Neuron (in vitro differentiated cells): Measurements from ENCODE around the gene MAEA.
A peak's percentile ranks its signal among the peaks of the same experiment; 100 is the strongest.
"Not testable (repeated sequence)": the region's sequence is repeated elsewhere in the genome, so short reads cannot be mapped to it uniquely, and the experiment has no call there.

Experiments
- H2AFZ ChIP-seq: one replicate; pipeline ENCODE4 v1.6.1; 2013; ENCODE audit warnings: low read depth, mild to moderate bottlenecking, inconsistent platforms, low read length, moderate library complexity
- H3K27me3 ChIP-seq: one replicate; pipeline ENCODE4 v1.6.1; 2013; ENCODE audit warnings: low read length; ENCODE audit not compliant: insufficient read depth
- H3K36me3 ChIP-seq: one replicate; pipeline ENCODE4 v1.6.1; 2013; ENCODE audit warnings: low read length; ENCODE audit not compliant: insufficient read depth
- H3K4me1 ChIP-seq: one replicate; pipeline ENCODE4 v1.6.1; 2013; ENCODE audit warnings: low read length; ENCODE audit not compliant: insufficient read depth
- H3K4me3 ChIP-seq: 2 replicates; pipeline ENCODE4 v1.5.1; 2013; ENCODE audit warnings: mild to moderate bottlenecking, low read length, moderate library complexity
- H3K9me3 ChIP-seq: one replicate; pipeline ENCODE4 v1.6.1; 2013; ENCODE audit warnings: low read length

MAEA gene

DNA sequence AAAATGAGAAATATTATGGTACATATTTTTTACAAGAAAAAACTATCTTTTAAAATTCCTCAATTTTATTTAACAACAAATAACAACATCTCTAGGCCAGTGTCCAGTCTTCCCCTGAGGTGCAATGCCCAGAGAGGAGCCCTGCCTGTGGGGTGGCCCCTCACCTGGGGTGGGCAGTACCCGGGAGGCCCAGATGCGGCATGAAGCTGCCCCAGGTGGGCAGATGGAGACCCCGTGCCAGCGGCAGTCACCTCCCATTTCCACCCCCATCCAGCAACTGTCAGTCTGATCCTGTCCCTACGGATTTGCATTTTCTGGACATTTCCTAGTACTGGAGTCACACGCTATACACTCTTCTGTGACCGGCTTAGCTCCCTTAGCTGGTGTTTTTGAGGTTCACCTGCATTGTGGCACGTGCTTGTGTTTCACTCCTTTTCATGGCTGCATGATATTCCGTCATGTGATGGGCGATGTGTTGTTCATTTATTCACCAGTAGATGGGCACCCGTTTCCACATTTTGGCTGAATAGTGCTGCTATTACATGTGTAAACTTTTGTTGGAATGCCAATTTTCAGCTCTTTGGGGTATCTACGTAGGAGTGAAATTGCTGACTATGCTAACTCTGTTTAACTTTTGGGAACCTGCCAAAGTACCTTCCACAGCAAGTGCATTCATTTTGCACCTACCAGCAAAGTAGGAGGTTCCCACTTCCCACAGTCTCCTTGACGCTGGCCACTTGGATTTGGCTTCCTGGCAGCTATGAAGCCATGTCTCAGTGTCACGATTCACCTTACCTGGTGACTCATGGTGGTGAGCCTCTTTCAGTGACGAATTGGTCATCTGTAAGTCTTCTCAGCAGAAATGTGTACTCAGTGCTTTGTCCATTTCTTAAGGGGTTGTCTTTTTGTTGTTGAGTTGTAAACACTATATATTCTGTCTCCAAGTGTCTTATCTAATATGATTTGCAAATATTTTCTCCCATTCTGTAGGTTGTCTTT, 11.7 kb upstream of the MAEA start:
- H2AFZ ChIP-seq, result no peak overlapping the region
- no peaks in the 10 kb centered on the region for H3K27me3 ChIP-seq
- no peaks in the 10 kb centered on the region for H3K9me3 ChIP-seq
- H3K4me3 ChIP-seq, result no peak overlapping the region
- H3K4me1 ChIP-seq, result peaks cover 2% of the 10 kb centered on the region
- no peaks in the 10 kb centered on the region for H3K36me3 ChIP-seq

DNA sequence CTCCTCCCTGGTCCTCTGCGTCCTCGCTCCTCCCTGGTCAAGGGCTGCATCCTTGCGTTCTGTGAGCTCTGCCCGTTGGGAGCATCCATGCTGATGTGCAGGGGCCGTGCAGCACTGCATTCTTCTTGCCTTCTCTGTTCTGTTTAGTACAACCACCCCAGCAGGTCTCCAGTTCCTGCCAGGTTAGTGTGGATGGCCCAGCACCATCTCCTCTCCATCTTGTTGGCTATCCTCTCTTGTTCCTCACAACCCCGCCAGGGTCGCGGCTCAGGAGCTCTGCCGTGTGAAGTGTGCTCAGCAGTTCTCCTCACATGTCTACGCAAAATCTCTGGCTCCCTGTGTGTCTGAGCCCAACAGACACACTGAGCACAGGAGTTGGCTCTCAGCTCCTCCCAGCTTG, 10.4 kb upstream of the MAEA start:
- no peak overlapping the region for H3K4me3 ChIP-seq
- H3K36me3 ChIP-seq, result no peaks in the 10 kb centered on the region
- no peaks in the 10 kb centered on the region for H3K27me3 ChIP-seq
- peaks cover 2% of the 10 kb centered on the region for H3K4me1 ChIP-seq
- H3K9me3 ChIP-seq, result no peaks in the 10 kb centered on the region
- H2AFZ ChIP-seq, result no peak overlapping the region

DNA sequence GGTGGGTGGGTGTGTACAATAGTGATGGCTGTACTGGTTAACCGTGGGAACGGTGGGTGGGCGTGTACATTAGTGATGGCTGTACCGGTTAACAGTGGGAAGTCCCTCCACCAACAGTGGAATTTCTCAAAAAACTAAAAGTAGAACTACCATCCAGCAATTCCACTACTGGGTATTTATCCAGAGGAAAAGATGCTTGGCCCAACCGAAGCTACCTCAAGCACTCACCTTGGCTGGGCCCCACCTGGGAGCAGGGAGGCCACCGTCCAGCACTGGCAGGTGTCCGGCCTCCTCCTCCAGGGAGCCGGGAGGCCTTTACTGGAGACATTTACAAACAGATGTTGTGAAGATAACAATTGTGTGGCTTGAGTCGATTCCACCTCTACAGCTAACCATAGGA, 6.0 kb upstream of the MAEA start:
- Histone ChIP-seq H3K4me1 (peaks cover under 1% of the 10 kb centered on the region), H2AFZ (no peak overlapping the region), H3K9me3 (peaks cover 4% of the 10 kb centered on the region), H3K27me3 (no peaks in the 10 kb centered on the region), H3K36me3 (no peaks in the 10 kb centered on the region), H3K4me3 (no peak overlapping the region)

DNA sequence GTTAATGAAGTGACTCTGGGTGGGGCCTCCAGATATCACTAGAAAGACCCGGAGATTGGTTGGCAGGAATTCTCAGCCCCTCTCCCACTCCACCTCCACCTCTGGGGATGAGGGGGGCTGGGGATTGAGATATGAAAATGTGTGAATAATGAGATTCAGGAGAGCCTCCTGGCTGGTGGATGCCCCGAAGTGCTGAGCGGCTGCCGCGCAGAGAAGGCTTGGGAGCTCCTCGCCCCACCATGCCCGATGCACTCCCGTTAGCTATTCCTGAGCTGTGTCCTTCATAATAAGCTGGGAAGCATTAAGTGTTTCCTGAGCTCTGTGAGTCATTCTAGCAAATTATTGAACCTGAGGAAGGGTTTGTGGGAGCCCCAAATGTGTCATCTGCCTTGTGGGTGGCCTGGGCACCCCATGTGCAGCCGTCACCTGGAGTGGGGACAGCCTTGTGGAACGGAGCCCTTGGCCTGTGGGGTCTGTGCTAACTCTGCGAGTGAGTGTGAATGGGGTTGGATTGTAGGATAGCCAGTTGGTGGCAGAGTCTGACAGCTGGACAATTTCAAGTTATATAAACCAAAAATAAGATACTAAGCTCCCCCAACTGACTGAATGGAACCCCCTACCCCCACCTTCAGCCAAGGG, 4.4 kb upstream of the MAEA start:
- Histone ChIP-seq H3K27me3 (no peaks in the 10 kb centered on the region), H2AFZ (no peak overlapping the region)

DNA sequence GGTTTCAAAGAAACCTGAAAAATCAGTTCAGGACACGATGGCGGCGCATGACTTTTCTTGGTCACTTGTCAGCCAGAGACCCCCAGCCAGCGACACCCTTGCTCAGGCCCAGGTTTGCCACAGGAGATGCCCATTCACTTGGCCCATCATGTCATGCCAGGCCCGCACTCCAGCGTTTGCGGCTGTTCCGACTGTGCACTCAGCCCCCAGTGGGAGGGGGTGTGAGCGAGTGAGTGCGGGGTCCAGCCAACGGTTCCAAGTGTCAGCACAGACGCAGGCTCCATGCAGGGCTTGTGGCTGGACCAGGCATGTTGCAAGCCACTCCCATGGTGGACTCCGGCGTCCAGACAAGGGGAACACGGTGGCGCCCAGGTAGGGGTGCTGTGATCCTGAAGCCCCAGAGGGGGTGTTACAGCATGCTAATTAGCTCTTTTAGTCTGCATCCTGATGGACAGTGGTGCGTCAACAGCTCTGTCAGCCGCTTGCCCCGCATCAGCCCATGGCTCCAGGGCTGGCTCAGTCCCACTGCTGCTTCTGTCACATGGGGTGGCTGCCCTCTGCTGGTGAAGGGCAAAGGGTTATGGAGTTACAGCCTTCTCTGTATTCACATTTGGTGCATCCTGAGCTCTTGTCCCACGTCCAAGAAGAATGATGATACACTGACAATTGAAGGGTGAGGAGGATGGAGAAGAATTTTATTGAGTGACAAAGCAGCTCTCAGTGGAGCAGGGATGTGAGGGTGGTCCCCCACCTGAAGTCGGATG, 3.7 kb upstream of the MAEA start:
- H3K27me3 ChIP-seq, result no peaks in the 10 kb centered on the region
- H3K4me3 ChIP-seq, result no peak overlapping the region
- peaks cover 12% of the 10 kb centered on the region for H3K4me1 ChIP-seq
- H2AFZ ChIP-seq, result no peak overlapping the region
- H3K9me3 ChIP-seq, result peaks cover 4% of the 10 kb centered on the region
- no peaks in the 10 kb centered on the region for H3K36me3 ChIP-seq

More for the DNA sequence above, 4.4 kb upstream of the MAEA start:
- Histone ChIP-seq H3K4me1 (peaks cover 5% of the 10 kb centered on the region), H3K4me3 (no peak overlapping the region), H3K36me3 (no peaks in the 10 kb centered on the region), H3K9me3 (peaks cover 4% of the 10 kb centered on the region)

DNA sequence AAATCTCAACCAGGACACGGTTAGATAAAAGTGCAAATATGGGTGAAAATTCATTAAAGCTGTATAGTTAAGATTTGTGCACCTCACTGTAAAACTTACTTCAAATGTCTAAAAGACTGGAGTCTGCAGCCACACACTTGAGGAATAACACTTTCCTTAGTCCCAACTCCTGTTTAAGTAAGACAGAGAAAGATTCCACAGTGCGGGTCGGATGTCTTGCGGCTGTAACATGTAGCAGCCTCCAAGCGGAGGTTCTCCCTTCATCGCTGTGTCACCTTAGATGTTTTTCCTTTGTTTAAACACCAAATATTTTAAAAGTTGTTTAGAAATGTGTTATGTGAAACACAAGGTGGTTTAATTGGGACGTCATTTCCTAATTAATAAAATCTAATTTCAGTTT, 905 bp upstream of the MAEA start:
- H2AFZ ChIP-seq, result peak overlapping the region; percentile 88

DNA sequence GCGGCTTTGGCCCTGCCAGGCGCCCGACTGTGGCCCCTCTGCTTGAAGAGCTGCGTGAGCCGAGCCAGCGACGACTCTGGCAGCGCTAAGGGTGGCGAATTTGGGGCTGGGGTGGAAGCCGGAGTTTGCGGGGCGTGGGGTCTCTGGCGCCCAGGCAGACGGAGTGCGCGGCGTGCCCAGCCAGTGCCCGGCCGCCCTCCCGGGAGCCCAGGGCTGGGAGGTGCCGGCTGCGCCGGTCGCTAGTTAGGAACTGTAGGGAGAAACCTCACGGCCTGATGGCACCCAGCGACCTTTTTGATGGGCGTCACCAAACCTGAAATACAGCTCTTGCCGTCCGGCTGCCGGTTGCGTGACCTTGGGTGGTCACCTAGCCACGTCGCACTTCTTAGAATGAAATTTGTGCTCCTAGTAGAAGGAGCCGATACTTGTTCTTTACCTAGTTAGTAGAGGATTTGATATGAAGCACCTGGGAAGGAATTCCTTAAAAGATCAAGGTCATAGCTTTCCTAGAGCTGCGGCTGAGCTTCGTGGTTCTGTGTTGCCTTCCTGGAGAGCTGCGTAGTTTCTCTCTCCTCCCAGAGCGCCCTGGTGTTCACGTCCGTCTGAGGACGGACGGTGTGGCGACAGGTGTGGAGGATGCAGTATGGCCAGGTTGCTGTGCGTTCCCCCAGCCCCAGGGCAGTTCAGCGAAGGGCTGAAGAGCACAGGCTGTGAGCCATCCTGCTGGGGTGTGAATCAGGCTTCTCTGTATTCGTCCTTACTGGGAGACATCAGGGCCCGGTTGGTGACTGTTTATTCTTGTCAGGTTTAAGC, 680 bp downstream of the MAEA start:
- Histone ChIP-seq H3K4me3 (peak overlapping the region; percentile 95), H3K4me1 (peaks cover 28% of the 10 kb centered on the region), H3K27me3 (no peaks in the 10 kb centered on the region), H2AFZ (no peak overlapping the region), H3K9me3 (peaks cover 4% of the 10 kb centered on the region), H3K36me3 (no peaks in the 10 kb centered on the region)

More for the DNA sequence above, 905 bp upstream of the MAEA start:
- Histone ChIP-seq H3K36me3 (no peaks in the 10 kb centered on the region), H3K27me3 (no peaks in the 10 kb centered on the region), H3K9me3 (peaks cover 4% of the 10 kb centered on the region), H3K4me3 (peak overlapping the region; percentile 95), H3K4me1 (peaks cover 26% of the 10 kb centered on the region)

DNA sequence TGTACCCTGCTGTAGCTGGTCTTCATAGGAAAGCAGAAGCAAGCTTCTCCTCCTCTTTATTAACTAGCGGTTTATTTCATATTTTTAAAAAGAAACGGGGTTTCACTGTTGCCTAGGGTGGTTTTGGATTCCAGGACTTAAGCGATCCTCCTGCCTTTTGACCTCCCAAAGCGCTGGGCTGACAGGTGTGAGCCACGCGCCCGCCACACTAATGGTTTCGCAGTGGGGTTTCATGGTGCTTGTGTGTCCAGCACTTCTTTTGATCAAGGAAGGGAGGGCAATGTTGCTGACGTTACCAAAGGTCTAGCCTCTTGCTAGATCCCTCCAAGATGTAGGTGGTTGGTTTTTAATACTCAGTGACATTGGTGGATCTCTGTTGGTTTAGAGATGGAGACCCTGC, 1.4 kb downstream of the MAEA start:
- H3K36me3 ChIP-seq, result no peaks in the 10 kb centered on the region

DNA sequence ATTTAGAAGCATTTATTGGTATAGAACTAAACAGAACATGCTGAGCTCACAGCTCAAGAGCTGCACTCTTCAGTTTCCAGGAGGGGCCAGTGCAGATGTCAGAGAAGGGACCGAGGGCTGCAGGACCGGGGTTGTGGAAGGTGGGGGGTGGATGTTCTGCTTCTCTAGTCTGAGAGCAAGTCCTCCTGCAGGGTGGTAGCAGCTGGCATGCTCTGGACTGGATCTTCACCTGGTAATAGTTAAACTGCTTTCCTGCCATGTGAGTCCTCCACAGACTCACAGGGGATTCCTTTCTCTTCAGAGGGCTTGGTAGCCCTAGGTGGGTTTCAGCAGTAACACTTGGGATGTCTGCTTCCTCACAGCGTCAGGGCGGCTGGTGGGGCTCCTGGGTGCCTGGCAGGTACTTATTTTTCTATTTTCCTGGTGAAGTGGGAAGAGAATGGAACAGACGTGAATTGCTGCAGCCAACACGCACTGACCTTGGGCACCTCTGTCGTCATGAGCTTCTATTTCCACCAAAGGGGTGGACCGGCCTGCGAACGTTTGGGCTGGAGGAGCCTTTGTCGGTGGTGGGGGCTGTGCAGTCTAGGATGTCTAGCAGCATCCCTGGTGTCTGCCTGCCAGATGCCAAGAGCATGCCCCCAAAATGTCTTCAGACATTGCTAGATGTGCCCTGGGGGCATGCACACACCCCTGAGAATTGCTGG, 2.5 kb downstream of the MAEA start:
- Histone ChIP-seq H3K4me1 (peaks cover 28% of the 10 kb centered on the region), H3K36me3 (peaks cover 6% of the 10 kb centered on the region), H3K27me3 (no peaks in the 10 kb centered on the region), H3K4me3 (peak overlapping the region; percentile 95), H2AFZ (no peak overlapping the region), H3K9me3 (no peaks in the 10 kb centered on the region)

More for the DNA sequence above, 1.4 kb downstream of the MAEA start:
- Histone ChIP-seq H2AFZ (no peak overlapping the region), H3K27me3 (no peaks in the 10 kb centered on the region), H3K4me3 (peak overlapping the region; percentile 95), H3K9me3 (peaks cover 4% of the 10 kb centered on the region), H3K4me1 (peaks cover 28% of the 10 kb centered on the region)

DNA sequence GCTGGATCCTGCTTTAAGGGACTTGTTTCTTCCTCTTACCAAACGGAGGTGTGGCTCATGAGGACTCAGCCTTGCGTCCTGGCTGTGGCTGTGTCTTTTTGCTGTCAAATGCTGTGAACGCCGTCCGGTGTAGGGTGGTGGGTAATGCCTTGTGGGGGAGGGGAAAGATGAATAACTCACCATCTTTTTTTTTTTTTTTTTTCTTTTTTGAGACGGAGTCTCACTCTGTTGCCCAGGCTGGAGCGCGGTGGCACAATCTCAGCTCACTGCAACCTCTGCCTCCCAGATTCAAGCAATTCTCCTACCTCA, 3.0 kb downstream of the MAEA start:
- Histone ChIP-seq H3K4me1 (peaks cover 28% of the 10 kb centered on the region), H3K36me3 (peaks cover 11% of the 10 kb centered on the region)
- not testable (repeated sequence) for H3K27me3 ChIP-seq, H3K9me3 ChIP-seq, H2AFZ ChIP-seq, H3K4me3 ChIP-seq

DNA sequence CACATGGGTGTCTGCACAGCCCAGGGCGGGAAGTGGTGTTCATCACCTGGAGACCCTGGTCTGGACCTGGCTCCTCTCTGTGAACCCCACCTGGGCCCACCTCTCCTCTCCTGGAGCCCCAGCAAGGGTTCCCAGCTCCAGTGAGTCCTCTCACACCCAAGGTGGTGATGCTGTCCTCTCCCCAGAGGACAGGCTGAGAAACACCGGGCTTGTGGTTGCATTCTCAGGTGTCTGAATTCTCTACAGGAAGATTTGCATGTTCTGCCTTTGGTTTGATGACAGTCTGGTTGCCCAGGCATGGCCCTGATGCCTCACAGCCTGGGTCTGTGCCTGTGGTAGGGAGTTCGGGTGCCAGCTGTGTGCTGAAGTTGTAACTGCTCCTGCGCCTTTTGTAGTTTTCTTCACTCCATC, 3.8 kb downstream of the MAEA start:
- Histone ChIP-seq H3K36me3 (peaks cover 19% of the 10 kb centered on the region), H2AFZ (no peak overlapping the region), H3K4me3 (no peak overlapping the region), H3K9me3 (peaks cover 2% of the 10 kb centered on the region), H3K27me3 (no peaks in the 10 kb centered on the region), H3K4me1 (peaks cover 28% of the 10 kb centered on the region)

DNA sequence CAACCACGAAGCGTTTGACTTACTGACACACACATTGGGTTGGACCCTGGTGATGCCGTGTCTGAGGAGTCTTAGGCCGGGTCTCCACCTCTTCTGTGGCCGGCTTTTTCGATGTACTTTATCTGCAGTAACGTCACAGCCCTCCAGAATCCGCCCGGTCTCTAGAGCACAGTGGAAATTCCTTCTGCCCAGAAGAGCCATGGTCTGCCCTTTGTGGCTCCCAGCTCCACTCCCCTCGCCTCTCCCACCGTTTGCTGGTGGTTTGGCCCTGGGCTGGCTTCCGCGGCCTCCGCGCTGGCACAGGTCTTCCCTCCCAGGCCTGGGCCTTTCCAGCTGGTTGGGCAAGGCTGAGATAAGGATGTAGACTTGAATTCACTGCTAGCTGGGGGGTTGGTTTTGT, 4.3 kb downstream of the MAEA start:
- Histone ChIP-seq H3K36me3 (peaks cover 21% of the 10 kb centered on the region), H3K9me3 (peaks cover 3% of the 10 kb centered on the region), H2AFZ (no peak overlapping the region), H3K4me3 (no peak overlapping the region), H3K4me1 (peaks cover 25% of the 10 kb centered on the region), H3K27me3 (no peaks in the 10 kb centered on the region)
